GM19438 (cell line): Measurements from ENCODE around the gene FRYL.
"Not testable (repeated sequence)": the region's sequence is repeated elsewhere in the genome, so short reads cannot be mapped to it uniquely, and the experiment has no call there.

Source experiments
- ATAC-seq: cut with Tn5 transposase; IDR thresholded peaks from one replicate; pipeline ENCODE4 v1.9.1; 2021; ENCODE audit warnings: low read depth; ENCODE audit not compliant: unreplicated experiment

Gene FRYL

GRCh38 chr4:48786549-48786948 lies 6.5 kb upstream of the FRYL start:
- ATAC-seq: no peak

GRCh38 chr4:48785302-48785701 lies 5.2 kb upstream of the FRYL start:
- ATAC-seq: no peak

- no peak for ATAC-seq
Measured at GRCh38 chr4:48781968-48782367, 1.9 kb upstream of the FRYL start.

- ATAC-seq: no peak
Measured at GRCh38 chr4:48780865-48781214, 761 bp upstream of the FRYL start.

- ATAC-seq: peak; percentile 38
Measured at GRCh38 chr4:48779095-48779997, 733 bp downstream of the FRYL start.

GRCh38 chr4:48778431-48779094 lies 1.5 kb downstream of the FRYL start:
- ATAC-seq: no peak

GRCh38 chr4:48777739-48778138 lies 2.3 kb downstream of the FRYL start:
- no peak for ATAC-seq

- ATAC-seq: no peak
Measured at GRCh38 chr4:48774760-48775710, 5.0 kb downstream of the FRYL start.

- ATAC-seq: no peak
Measured at GRCh38 chr4:48772556-48772955, 7.5 kb downstream of the FRYL start.

- ATAC-seq: no peak
Measured at GRCh38 chr4:48767055-48767929, 12.8 kb downstream of the FRYL start.

GRCh38 chr4:48766131-48766792 lies 13.8 kb downstream of the FRYL start:
- peak; percentile 64 for ATAC-seq

GRCh38 chr4:48762408-48762807 lies 17.7 kb downstream of the FRYL start:
- no peak for ATAC-seq

- ATAC-seq: no peak
Measured at GRCh38 chr4:48761286-48761685, 18.8 kb downstream of the FRYL start.

GRCh38 chr4:48758703-48759102 lies 21.4 kb downstream of the FRYL start:
- not testable (repeated sequence) for ATAC-seq

GRCh38 chr4:48756689-48757220 lies 23.3 kb downstream of the FRYL start:
- no peak for ATAC-seq

GRCh38 chr4:48755281-48755680 lies 24.8 kb downstream of the FRYL start:
- no peak for ATAC-seq

- no peak for ATAC-seq
Measured at GRCh38 chr4:48753159-48753558, 26.9 kb downstream of the FRYL start.

- ATAC-seq: no peak
Measured at GRCh38 chr4:48752726-48753125, 27.4 kb downstream of the FRYL start.

GRCh38 chr4:48752246-48752645 lies 27.8 kb downstream of the FRYL start:
- ATAC-seq: no peak
